B cell (primary cell): ENCODE measurements around the gene DAD1.

Experiments used
- CTCF ChIP-seq: fragments of 200-600 bp; IDR thresholded peaks from one replicate; pipeline ENCODE4 v1.8.0; 2022; ENCODE audit warnings: antibody characterized with exemption, mild to moderate bottlenecking
- EZH2 ChIP-seq: IDR thresholded peaks from 2 replicates; pipeline ENCODE4 v1.6.1; 2012; ENCODE audit warnings: borderline replicate concordance, low read depth, mild to moderate bottlenecking, moderate library complexity, low read length; ENCODE audit not compliant: insufficient read depth, poor library complexity, severe bottlenecking

- TF ChIP-seq EZH2, result no peak
- no peak for TF ChIP-seq CTCF
Observed at GRCh38 chr14:22629361-22629760, 40.3 kb upstream of the DAD1 start.
